Gastrocnemius medialis (tissue), 4 donors: ENCODE measurements around the gene OR5T2.

Experiments
- POLR2A ChIP-seq, 2 donors: fragments of 450-650 bp; IDR thresholded peaks; one replicate each; pipeline ENCODE4 v1.6.1; 2017; ENCODE audit warnings: antibody characterized with exemption in 2 of 2, mild to moderate bottlenecking in 2 of 2, moderate library complexity in 2 of 2
- TF ChIP-seq, protein P1 (sequence below), 5 experiments: fragments of 450-650 bp in 3 of 5; fragments of 200-600 bp in 2 of 5; sonication (generic) in 2 of 5; IDR thresholded peaks in 4 of 5; conservative IDR thresholded peaks in 1 of 5; 1 replicate in 4 of 5; 2 replicates in 1 of 5; pipeline ENCODE4 v1.5.1; 2016 to 2019; ENCODE audit warnings: antibody characterized with exemption in 5 of 5, mild to moderate bottlenecking in 3 of 5, moderate library complexity in 3 of 5

DNA sequence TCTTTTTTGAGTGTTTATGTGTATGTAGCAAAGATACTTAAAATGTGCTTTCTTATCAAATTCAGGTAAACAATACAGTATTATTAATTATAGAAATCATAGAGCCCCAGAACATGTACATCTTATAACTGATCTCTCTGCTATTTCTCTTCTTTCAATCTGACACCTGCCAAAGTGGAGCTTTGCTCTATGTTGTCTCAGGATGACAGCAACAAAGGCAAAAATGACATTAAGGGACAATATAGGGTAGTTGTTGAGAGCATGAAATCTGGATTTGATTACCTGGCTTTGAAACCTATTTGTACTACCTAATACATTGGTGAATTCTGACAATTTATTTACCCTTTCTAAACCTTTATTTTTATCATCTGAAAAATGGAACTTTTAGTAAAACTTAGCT, 50.6 kb downstream of the OR5T2 start:
- TF ChIP-seq, protein P1, sequence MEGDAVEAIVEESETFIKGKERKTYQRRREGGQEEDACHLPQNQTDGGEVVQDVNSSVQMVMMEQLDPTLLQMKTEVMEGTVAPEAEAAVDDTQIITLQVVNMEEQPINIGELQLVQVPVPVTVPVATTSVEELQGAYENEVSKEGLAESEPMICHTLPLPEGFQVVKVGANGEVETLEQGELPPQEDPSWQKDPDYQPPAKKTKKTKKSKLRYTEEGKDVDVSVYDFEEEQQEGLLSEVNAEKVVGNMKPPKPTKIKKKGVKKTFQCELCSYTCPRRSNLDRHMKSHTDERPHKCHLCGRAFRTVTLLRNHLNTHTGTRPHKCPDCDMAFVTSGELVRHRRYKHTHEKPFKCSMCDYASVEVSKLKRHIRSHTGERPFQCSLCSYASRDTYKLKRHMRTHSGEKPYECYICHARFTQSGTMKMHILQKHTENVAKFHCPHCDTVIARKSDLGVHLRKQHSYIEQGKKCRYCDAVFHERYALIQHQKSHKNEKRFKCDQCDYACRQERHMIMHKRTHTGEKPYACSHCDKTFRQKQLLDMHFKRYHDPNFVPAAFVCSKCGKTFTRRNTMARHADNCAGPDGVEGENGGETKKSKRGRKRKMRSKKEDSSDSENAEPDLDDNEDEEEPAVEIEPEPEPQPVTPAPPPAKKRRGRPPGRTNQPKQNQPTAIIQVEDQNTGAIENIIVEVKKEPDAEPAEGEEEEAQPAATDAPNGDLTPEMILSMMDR (IDR thresholded peaks at IDR 0.05 in 4 of 5, conservative IDR thresholded peaks at IDR 0.05 in 1 of 5) = no peak
- TF ChIP-seq POLR2A (IDR thresholded peaks at IDR 0.05) = no peak
